ENCODE measurements around the gene UCK1.
"Not testable (repeated sequence)": the region's sequence is repeated elsewhere in the genome, so short reads cannot be mapped to it uniquely, and the experiment has no call there.

The UCK1 gene

GRCh38 chr9:131554087-131554842 lies 23.2 kb upstream of the UCK1 start:
- DNase-seq = no peak

- DNase-seq = no peak
Observed at GRCh38 chr9:131552030-131552429, 21.0 kb upstream of the UCK1 start.

- not testable (repeated sequence) for DNase-seq
Observed at GRCh38 chr9:131550465-131550864, 19.4 kb upstream of the UCK1 start.

- not testable (repeated sequence) for DNase-seq
Observed at GRCh38 chr9:131549186-131549585, 18.1 kb upstream of the UCK1 start.

- DNase-seq = peak; percentile 49 to 68
Observed at GRCh38 chr9:131546336-131547084, 15.4 kb upstream of the UCK1 start.

GRCh38 chr9:131545786-131546335 lies 14.8 kb upstream of the UCK1 start:
- DNase-seq = no peak

GRCh38 chr9:131545003-131545785 lies 14.1 kb upstream of the UCK1 start, which contains the start of gene PRRT1B:
PRRT1B (plus strand) TSS chr9:131545523; CDS start chr9:131545616, 93 bp downstream.
- no peak for DNase-seq

GRCh38 chr9:131543141-131543540 lies 12.1 kb upstream of the UCK1 start:
- DNase-seq = no peak

GRCh38 chr9:131539223-131539923 lies 8.3 kb upstream of the UCK1 start:
- DNase-seq = no peak

- DNase-seq = no peak
Observed at GRCh38 chr9:131537946-131538345, 6.9 kb upstream of the UCK1 start.

GRCh38 chr9:131534721-131535237 lies 3.7 kb upstream of the UCK1 start:
- no peak for DNase-seq

GRCh38 chr9:131530546-131530919 lies 530 bp downstream of the UCK1 start:
- DNase-seq = peak in 1 of 2 experiments; percentile 41

- no peak for DNase-seq
Observed at GRCh38 chr9:131529597-131530545, 1.2 kb downstream of the UCK1 start.

- DNase-seq = no peak
Observed at GRCh38 chr9:131528886-131529505, 2.1 kb downstream of the UCK1 start.

- no peak for DNase-seq
Observed at GRCh38 chr9:131528186-131528585, 2.9 kb downstream of the UCK1 start.

GRCh38 chr9:131525643-131526565 lies 5.2 kb downstream of the UCK1 start:
- DNase-seq = no peak

- no peak for DNase-seq
Observed at GRCh38 chr9:131524665-131525315, 6.3 kb downstream of the UCK1 start.
